Body of pancreas (tissue), 4 donors: ENCODE results near the gene TNP1.

Source experiments
- CTCF ChIP-seq, 7 experiments: fragments of 450-650 bp in 4 of 7; fragments of 200-600 bp in 3 of 7; sonication (generic) in 3 of 7; IDR thresholded peaks; one replicate each; pipeline ENCODE4 v1.5.1; 2016 to 2019; ENCODE audit warnings: antibody characterized with exemption in 7 of 7
- POLR2A ChIP-seq, 3 donors: fragments of 450-650 bp; IDR thresholded peaks; one replicate each; pipeline ENCODE4 v1.6.1; 2016; ENCODE audit warnings: antibody characterized with exemption in 3 of 3, mild to moderate bottlenecking in 2 of 3

- TF ChIP-seq POLR2A (IDR thresholded peaks at IDR 0.05) (no peak), CTCF (IDR thresholded peaks at IDR 0.05) (no peak)
Observed at GRCh38 chr2:216877085-216877484, 17.2 kb upstream of the TNP1 start.
